CD14-positive monocyte (primary cell): Measurements from ENCODE around the gene RFX3. TPM values are rescaled to one million over a fixed set of nuclear protein-coding genes. Genes with fewer than 3 reads are reported as not detected.

Source experiments
- DNase-seq, 3 donors: peaks; one replicate each; pipeline ENCODE4 v3.0.0-alpha.2; 2011 to 2022
- H2AFZ ChIP-seq: 2 replicates; pipeline ENCODE4 v1.6.0; 2012; ENCODE audit warnings: mild to moderate bottlenecking, low read depth, low read length, inconsistent platforms; ENCODE audit not compliant: insufficient read depth, poor library complexity, severe bottlenecking
- H3K27ac ChIP-seq, 2 donors: 1 replicate in 1 of 2; 2 replicates in 1 of 2; pipeline ENCODE4 v1.5.1; 2012 to 2013; ENCODE audit warnings: low read length in 2 of 2, control low read depth in 1 of 2, inconsistent platforms in 1 of 2, low read depth in 1 of 2, mild to moderate bottlenecking in 1 of 2
- H3K27me3 ChIP-seq, 2 donors: one replicate each; pipeline versions ENCODE4 v1.6.0 to v1.6.1; 2011 to 2013; ENCODE audit warnings: low read length in 2 of 2; ENCODE audit not compliant: control insufficient read depth in 2 of 2, insufficient read depth in 2 of 2
- H3K36me3 ChIP-seq, 2 donors: replicated peaks in 1 of 2; 1 replicate in 1 of 2; 2 replicates in 1 of 2; pipeline versions ENCODE4 v1.5.1 to v1.6.1; 2012 to 2013; ENCODE audit warnings: low read length in 2 of 2, control low read depth in 1 of 2, inconsistent platforms in 1 of 2, mild to moderate bottlenecking in 1 of 2; ENCODE audit not compliant: insufficient read depth in 2 of 2, control insufficient read depth in 1 of 2
- H3K4me1 ChIP-seq, 2 donors: 1 replicate in 1 of 2; 2 replicates in 1 of 2; pipeline versions ENCODE4 v1.5.1 to v1.6.1; 2012 to 2013; ENCODE audit warnings: low read length in 2 of 2, control low read depth in 1 of 2, inconsistent platforms in 1 of 2, mild to moderate bottlenecking in 1 of 2, moderate library complexity in 1 of 2; ENCODE audit not compliant: insufficient read depth in 2 of 2, control insufficient read depth in 1 of 2
- H3K4me2 ChIP-seq: replicated peaks from 2 replicates; pipeline ENCODE3; 2012; ENCODE audit warnings: low read length, moderate library complexity, mild to moderate bottlenecking; ENCODE audit not compliant: poor library complexity, severe bottlenecking; ENCODE audit errors: extremely low read depth
- H3K4me3 ChIP-seq, 3 experiments: fragments of 200-600 bp in 1 of 3; sonication (generic) in 1 of 3; replicated peaks in 1 of 3; 1 replicate in 2 of 3; 2 replicates in 1 of 3; pipeline ENCODE4 v1.5.1; 2011 to 2013; ENCODE audit warnings: low read length in 3 of 3, mild to moderate bottlenecking in 3 of 3, control low read depth in 2 of 3, low read depth in 2 of 3, inconsistent platforms in 1 of 3, moderate library complexity in 1 of 3
- H3K79me2 ChIP-seq: 2 replicates; pipeline ENCODE4 v1.6.0; 2012; ENCODE audit warnings: mild to moderate bottlenecking, control low read depth, inconsistent platforms, low read length, moderate library complexity; ENCODE audit not compliant: insufficient read depth
- H3K9ac ChIP-seq: 2 replicates; pipeline ENCODE4 v1.6.0; 2017; ENCODE audit warnings: low read length, mild to moderate bottlenecking; ENCODE audit not compliant: insufficient read depth, poor library complexity, severe bottlenecking
- H3K9me3 ChIP-seq, 2 donors: replicated peaks in 1 of 2; 1 replicate in 1 of 2; 2 replicates in 1 of 2; pipeline versions ENCODE4 v1.5.1 to v1.6.1; 2012 to 2013; ENCODE audit warnings: low read length in 2 of 2, control low read depth in 1 of 2; ENCODE audit not compliant: control insufficient read depth in 1 of 2, insufficient read depth in 1 of 2
- H4K20me1 ChIP-seq: 2 replicates; pipeline ENCODE4 v1.6.0; 2012; ENCODE audit warnings: mild to moderate bottlenecking, low read length, control low read depth, moderate library complexity; ENCODE audit not compliant: insufficient read depth
- H3K27ac Mint-ChIP-seq, 7 donors: one replicate each; pipeline ENCODE4 v1.8.0; 2020; ENCODE audit warnings: mild to moderate bottlenecking in 7 of 7, mixed read lengths in 7 of 7, moderate library complexity in 6 of 7, inconsistent platforms in 2 of 7
- H3K27me3 Mint-ChIP-seq, 3 donors: one replicate each; pipeline ENCODE4 v1.8.0; 2021 to 2022; ENCODE audit warnings: low read depth in 3 of 3, mild to moderate bottlenecking in 3 of 3, mixed read lengths in 3 of 3, moderate library complexity in 3 of 3, inconsistent platforms in 1 of 3
- H3K36me3 Mint-ChIP-seq, 2 donors: one replicate each; pipeline ENCODE4 v1.8.0; 2020; ENCODE audit warnings: mixed read lengths in 2 of 2, inconsistent platforms in 1 of 2, mild to moderate bottlenecking in 1 of 2
- H3K4me1 Mint-ChIP-seq: one replicate; pipeline ENCODE4 v1.8.0; 2020; ENCODE audit warnings: mild to moderate bottlenecking, mixed read lengths
- H3K4me3 Mint-ChIP-seq, 2 donors: one replicate each; pipeline ENCODE4 v1.8.0; 2020; ENCODE audit warnings: mild to moderate bottlenecking in 2 of 2, mixed read lengths in 2 of 2, moderate library complexity in 1 of 2
- H3K9me3 Mint-ChIP-seq, 7 donors: one replicate each; pipeline ENCODE4 v1.8.0; 2020 to 2022; ENCODE audit warnings: mixed read lengths in 7 of 7, mild to moderate bottlenecking in 6 of 7, moderate library complexity in 6 of 7, inconsistent platforms in 2 of 7
- WGBS: methylation state at CpG from one replicate; pipeline ENCODE4 v1.1.5; 2013; ENCODE audit warnings: missing lambda C conversion rate; ENCODE audit not compliant: insufficient coverage; 5-methylcytosine and 5-hydroxymethylcytosine counted together
- intact Hi-C, 2 donors: fragments of 100-400 bp; cut with micrococcal nuclease; formaldehyde crosslinking; loops; one replicate each; pipeline versions ENCODE4 v1.15.0 to v1.15.1; 2023
- polyA plus RNA-seq, 3 donors: library from polyadenylated mRNA; depleted of rRNA in 1 of 3; unstranded in 2 of 3; stranded (reverse) in 1 of 3; fragments of 300-500 nt in 2 of 3; fragments of >200 nt in 1 of 3; fragmentation: Illumina TruSeq in 2 of 3; gene quantifications; 1 replicate in 2 of 3; 2 replicates in 1 of 3; pipeline ENCODE4 v1.2.3, GENCODE V29; 2012 to 2021
- TF ChIP-seq, protein P1 (sequence below): fragments of 200-600 bp; IDR thresholded peaks from one replicate; pipeline ENCODE4 v1.8.0; 2022; ENCODE audit warnings: antibody characterized with exemption, mild to moderate bottlenecking

Gene RFX3
- polyA plus RNA-seq, 3 donors = 1.7 to 5.2 (median 3.2) TPM

DNA sequence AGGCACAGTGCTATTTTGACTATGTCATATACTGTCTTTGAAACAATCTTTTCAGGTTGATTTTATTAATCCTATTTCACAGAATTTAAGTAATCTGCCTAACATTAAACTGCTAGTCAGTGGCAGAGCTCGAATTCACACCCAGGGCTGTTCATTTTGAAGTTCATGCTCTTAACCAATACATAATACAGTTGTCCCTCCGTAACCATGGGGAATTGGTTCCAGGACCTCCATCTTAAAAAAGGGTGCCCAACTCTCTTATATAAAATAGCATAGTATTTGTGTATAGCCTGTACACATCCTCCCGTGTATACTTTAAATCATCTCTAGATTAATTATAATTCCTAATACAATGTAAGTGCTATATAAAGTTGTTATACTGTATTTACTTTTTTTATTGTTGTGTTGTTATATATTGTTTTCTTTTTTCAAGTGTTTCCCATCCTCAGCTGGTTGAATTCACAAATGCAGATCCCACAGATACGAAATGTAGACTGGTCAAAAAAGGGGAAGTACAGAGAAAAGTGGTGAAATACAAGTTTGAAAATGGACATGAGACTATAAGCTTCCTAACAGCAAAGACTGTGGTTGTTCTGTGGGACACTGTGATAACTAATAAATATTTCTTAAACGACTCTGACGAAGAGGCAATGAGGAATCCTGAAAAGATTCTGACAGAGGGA is 18.3 kb downstream of the RFX3 start:
- peak overlapping the region; percentile 84 to 93 (median 89) for H3K27ac Mint-ChIP-seq
- H3K9me3 Mint-ChIP-seq = no peaks in the 10 kb centered on the region
- intact Hi-C loops = no loop called here

DNA sequence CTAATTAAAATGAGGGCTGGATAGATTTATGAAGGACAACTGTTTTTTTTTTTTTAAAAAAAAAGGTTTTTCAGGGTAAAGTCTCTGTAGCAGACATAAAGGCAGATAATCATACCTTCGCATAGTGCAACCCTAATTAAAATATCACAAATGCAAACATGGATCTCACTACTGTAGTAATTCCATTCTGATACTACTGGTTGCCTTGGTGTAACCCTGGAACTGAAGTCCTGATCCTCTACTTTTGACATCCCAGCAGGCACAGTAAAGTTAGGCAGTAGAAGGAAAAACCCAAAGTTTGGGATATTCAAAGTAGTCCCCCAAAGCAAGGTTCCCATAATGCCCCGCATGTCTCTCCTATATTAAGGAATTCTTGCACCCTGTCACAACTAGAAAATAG is 19.6 kb downstream of the RFX3 start:
- intact Hi-C loops = no loop called here
- no peak overlapping the region for H2AFZ ChIP-seq
- Mint-ChIP-seq H3K27me3 (no peaks in the 10 kb centered on the region), H3K4me3 (no peak overlapping the region), H3K36me3 (no peaks in the 10 kb centered on the region), H3K27ac (no peak overlapping the region), H3K4me1 (peaks cover 22% of the 10 kb centered on the region), H3K9me3 (peaks cover 0 to 4% (median 0%) of the 10 kb centered on the region in 7 donors)
- TF ChIP-seq, protein P1, sequence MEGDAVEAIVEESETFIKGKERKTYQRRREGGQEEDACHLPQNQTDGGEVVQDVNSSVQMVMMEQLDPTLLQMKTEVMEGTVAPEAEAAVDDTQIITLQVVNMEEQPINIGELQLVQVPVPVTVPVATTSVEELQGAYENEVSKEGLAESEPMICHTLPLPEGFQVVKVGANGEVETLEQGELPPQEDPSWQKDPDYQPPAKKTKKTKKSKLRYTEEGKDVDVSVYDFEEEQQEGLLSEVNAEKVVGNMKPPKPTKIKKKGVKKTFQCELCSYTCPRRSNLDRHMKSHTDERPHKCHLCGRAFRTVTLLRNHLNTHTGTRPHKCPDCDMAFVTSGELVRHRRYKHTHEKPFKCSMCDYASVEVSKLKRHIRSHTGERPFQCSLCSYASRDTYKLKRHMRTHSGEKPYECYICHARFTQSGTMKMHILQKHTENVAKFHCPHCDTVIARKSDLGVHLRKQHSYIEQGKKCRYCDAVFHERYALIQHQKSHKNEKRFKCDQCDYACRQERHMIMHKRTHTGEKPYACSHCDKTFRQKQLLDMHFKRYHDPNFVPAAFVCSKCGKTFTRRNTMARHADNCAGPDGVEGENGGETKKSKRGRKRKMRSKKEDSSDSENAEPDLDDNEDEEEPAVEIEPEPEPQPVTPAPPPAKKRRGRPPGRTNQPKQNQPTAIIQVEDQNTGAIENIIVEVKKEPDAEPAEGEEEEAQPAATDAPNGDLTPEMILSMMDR = no peak
- no peaks in the 10 kb centered on the region for H3K27me3 ChIP-seq
- WGBS = no CpG with 5 or more reads among the region's 2 CpGs
- H3K27ac ChIP-seq = no peak overlapping the region
- H3K4me3 ChIP-seq = no peak overlapping the region
- H3K9ac ChIP-seq = no peak overlapping the region
- no peaks in the 10 kb centered on the region for H3K9me3 ChIP-seq
- peaks cover 6% of the 10 kb centered on the region for H3K79me2 ChIP-seq
- H4K20me1 ChIP-seq = no peaks in the 10 kb centered on the region
- DNase-seq = no peak
- no peaks in the 10 kb centered on the region for H3K36me3 ChIP-seq
- H3K4me1 ChIP-seq = peaks cover 14 to 26% of the 10 kb centered on the region in 2 donors
- H3K4me2 ChIP-seq = no peak overlapping the region

More for the DNA sequence above, 18.3 kb downstream of the RFX3 start:
- H3K4me3 ChIP-seq = peak overlapping the region; percentile 22 to 72 (median 53)
- no peaks in the 10 kb centered on the region for H4K20me1 ChIP-seq
- Mint-ChIP-seq H3K27me3 (no peaks in the 10 kb centered on the region), H3K4me3 (peak overlapping the region; percentile 45 to 59), H3K36me3 (no peaks in the 10 kb centered on the region), H3K4me1 (peaks cover 28% of the 10 kb centered on the region)
- no peak overlapping the region for H2AFZ ChIP-seq
- H3K9ac ChIP-seq = peak overlapping the region; percentile 48
- H3K36me3 ChIP-seq = no peaks in the 10 kb centered on the region
- H3K27me3 ChIP-seq = no peaks in the 10 kb centered on the region
- peak overlapping the region; percentile 77 for H3K4me2 ChIP-seq
- H3K27ac ChIP-seq = peak overlapping the region in 1 of 2 donors; percentile 86
- H3K4me1 ChIP-seq = peaks cover 17 to 36% of the 10 kb centered on the region in 2 donors
- TF ChIP-seq, protein P1 = no peak
- DNase-seq = peak; percentile 65 to 89 (median 77)
- 44% methylated on average over 2 of the region's 6 CpGs for WGBS
- no peaks in the 10 kb centered on the region for H3K9me3 ChIP-seq
- peaks cover 7% of the 10 kb centered on the region for H3K79me2 ChIP-seq
